Ramos (cell line): ENCODE measurements around the gene RASGRP1.

Experiments
- in situ Hi-C: fragments of 300-500 bp; cut with MboI; formaldehyde crosslinking; loops from one replicate; pipeline ENCODE4 v1.14.3; 2022; ENCODE audit warnings: low sequenced_read_pairs; ENCODE audit not compliant: unreplicated experiment

Gene RASGRP1

DNA sequence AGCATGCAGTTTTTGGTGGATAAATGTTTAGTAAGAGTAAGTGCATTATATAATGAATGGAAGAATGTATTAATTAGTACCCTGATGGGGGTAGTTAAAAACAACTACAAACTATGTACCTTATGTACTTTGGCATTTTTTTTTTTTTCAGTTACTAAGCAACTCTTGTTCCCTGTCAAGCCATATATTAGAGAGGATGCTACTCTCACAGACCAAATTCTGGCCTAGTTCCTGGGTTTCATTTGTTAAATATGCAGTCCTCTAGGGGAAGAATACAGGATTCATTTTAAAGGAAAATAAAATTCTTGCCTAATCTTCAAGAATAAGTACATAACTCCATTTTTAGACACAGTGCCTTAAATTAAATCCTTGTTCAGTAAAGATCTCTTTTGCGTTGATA, 93.8 kb downstream of the RASGRP1 start:
- in situ Hi-C loops: loop anchor here (10.0 kb wide), 1 partner anchor 224 kb away; no protein-coding TSS in a partner anchor

DNA sequence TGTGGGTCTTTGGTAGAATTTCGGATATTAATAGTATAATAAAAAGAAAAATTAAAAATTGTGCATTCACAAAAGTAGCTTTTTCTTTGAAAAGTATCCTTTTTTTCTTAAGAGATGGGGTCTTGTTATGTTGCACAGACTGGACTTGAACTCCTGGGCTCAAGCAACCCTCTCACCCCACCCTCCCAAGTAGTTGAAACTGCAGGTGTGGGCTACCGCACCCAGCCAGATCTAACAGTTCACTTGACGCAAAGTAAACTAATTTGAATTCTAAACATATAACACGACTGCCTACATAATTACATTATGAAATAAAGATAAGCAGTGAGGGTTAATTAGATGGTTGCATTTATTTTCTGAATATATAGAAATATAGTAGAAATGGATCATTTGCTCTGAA, 99.9 kb downstream of the RASGRP1 start:
- in situ Hi-C loops: no loop called here

DNA sequence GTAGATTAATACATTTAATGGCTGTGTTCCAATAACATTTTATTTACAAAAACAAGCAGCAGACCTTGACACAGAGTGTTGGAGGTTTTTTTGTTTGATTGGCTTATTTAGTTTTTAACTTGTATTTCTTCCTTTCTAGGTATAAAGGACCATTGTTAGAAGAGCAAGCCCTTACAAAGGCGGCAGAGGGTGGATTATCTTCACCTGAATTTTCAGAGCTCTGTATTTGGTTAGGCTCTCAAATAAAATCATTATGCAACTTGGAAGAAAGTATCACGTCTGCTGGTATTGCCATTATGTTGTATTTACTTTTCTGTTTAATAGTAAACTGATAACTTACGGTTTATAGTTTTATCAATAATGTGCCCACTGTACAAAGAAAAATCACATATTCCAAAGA, 100.7 kb downstream of the RASGRP1 start:
- in situ Hi-C loops: no loop called here

DNA sequence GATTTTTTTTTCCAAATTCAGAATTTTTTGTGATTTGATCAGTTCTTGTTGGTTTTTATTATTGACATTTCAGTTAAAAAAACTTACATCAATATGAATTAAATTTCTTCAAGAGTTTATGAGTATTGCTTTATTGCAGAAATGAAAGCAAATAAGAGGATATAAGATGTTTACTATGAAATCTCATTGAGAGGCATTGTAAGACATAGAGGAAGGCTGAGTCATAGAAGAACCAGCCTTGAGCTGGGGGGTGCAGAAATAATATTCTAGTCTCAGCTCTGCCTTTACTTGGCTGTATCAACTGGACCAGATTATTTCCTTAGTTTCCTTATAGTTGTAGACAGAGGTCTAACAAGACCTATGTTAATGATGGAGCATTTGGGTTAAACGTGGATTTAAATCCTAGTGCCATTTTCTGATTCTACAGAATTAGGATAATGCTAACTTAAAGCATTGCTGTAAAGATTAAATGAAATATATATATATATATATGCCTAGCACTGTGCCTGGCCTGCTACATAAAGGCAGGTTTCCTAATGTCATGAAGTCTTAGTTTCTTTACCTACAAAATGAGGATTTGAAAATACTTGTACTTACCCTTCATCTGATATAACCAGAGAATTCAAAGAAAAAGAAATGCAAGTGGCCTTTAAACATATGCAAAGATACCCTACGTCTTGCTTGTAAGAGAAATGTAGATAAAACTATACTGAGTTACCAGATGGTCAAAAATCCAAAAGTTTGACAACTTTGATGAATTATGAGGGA, 103.4 kb downstream of the RASGRP1 start:
- in situ Hi-C loops: no loop called here

DNA sequence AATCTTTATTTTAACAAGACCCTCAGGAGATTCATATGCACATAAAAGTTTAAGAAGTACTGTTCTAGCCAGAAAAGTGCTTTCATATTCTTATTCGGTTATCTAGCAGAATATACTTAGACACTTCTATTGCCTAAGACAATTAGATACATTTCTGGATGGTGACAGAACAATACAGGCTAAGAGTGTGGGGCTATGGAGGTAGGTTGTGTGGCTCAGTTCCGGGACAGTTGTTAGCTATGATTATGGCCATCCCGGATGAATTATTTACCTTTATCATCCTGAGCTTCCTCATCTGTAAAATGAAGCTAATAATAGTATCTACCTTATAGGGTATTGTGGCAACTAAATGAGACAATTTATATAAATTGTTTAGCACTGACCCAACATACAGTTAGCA, 104.1 kb downstream of the RASGRP1 start:
- in situ Hi-C loops: no loop called here

DNA sequence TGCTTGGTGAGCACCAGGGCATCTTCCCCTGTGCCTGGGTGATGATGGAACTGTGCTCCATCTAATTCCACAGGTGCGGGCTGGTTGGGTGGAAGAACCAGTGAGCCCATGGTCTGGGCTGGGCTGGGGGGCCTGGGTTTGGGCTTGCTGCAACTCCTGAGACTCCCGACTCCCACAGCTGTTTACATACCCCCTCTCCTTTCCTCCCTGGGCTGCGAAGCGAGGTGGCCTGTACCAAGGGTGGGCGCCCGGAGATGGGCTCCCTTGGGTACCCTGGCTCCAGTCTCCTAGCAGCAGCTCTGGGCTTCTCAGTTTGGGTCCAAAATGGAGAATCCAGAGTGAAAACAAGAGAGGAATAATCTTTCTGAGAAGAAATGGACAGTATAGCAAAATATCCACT, 105.1 kb downstream of the RASGRP1 start:
- in situ Hi-C loops: no loop called here

DNA sequence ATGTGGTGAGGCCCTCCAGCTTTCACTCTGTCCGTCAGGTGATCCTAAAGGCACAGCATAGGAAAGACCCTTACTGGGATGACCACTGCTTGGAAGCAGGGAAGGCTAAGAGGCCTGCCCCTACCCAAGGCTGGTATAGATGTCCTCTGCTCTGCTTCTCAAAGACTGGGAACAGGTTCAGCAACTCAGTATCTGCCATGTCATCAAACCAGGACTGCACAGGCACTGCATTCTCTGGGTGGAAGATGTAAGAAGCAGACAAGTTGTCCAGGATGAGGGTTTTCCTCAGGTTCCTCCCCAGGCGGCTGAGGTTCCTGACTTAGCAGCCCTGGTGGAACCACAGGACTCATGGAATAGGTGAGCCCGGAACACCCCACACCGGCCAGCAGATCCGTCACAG, 106.0 kb downstream of the RASGRP1 start:
- in situ Hi-C loops: no loop called here

DNA sequence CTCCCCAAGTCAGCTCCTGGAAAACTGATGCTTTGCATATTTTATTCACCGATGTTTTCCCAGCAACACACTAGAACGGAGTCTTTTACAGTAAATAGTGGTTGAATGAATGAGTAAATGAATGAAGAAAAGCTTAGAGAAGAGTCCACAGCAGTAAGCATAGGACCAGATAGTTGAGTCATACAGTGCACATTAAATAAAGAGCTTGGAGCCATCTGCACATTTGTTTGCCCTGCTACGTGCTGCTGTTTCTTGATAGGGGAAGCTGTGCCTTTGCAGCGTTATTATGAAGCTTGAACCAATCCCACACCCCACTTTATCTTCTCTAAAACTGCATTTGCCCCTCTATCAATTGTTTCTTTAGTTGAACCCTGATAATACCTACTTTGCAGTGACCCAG, 109.5 kb downstream of the RASGRP1 start:
- in situ Hi-C loops: no loop called here

DNA sequence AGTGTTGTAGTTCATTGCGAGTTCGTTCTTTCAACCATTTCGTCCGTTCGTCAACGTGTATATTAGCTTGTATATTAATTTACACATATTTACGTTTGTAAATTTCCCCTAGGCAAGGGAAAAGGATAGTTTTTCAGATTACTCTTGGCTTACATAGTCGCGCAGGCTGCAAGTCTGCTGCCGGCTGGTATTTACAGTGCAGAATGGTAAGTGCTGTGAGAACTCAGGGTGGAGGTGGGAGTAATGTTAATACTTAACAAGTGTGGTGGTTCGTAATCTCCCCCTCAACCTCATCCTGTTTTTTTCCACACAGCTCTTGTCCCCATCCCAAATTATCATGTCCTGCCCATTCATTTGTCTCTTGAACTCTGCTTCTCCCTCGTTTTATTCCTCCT, 109.9 kb downstream of the RASGRP1 start:
- in situ Hi-C loops: no loop called here

DNA sequence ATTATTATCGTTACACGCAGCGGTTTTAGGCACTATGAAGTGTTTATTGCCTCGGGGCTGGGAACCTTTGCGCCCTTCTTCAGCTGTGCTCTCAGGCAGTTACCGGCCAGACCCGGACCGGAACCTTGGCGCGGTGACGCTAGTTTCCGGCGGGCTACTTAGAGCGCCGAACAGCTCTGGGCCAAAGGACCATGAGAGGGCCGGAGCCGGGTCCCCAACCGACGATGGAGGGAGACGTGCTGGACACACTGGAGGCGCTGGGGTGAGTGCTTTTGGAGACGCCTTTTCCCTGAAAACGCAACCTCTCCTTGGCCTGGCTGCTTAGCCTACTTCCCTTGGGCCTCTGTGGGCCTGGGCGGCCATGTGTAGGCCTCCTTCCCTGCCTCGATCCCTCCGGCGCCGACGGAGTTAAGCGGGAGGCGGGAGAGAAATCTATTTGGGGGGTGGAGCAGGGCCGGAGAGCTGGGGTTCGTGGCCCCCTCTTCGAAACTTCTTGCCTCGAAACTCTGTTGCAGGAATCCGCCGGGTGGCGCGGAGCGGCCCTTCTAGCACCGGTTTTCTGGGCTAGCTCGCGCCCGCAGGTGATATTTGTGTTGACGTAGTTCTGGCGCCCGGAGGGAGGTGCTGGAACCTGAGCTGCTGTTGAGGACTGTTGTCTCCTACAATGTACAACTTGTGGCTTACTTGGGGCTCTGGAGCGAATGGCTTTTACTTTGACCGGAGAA, 110.5 kb downstream of the RASGRP1 start, which contains the start of gene FAM98B:
TSS of gene FAM98B (plus strand) at position 157 of the 725 bp plus-strand sequence. CDS start at position 192, 35 bp downstream.
- in situ Hi-C loops: no loop called here

DNA sequence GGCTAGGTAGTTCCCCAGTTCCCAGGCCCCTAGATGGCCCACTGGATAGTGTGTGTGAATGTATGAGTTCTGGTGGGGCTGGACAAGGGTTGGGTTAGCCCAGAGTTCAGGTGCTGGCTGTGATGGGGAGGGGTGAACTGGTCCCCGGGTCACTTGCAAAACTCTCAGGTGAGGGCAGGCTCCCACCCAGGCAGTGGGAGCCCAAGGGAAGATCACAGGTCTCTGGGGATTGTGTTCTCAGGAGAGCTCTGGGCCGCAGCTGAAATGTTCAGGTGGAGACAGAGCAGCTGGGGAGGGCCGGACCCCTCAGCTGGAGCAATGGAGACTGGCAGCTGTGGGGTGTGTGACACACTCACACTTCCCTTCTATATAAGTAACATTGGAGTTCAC, 123.5 kb downstream of the RASGRP1 start:
- in situ Hi-C loops: loop anchor here (5.0 kb wide), 1 partner anchor 246 kb away; no protein-coding TSS in a partner anchor

DNA sequence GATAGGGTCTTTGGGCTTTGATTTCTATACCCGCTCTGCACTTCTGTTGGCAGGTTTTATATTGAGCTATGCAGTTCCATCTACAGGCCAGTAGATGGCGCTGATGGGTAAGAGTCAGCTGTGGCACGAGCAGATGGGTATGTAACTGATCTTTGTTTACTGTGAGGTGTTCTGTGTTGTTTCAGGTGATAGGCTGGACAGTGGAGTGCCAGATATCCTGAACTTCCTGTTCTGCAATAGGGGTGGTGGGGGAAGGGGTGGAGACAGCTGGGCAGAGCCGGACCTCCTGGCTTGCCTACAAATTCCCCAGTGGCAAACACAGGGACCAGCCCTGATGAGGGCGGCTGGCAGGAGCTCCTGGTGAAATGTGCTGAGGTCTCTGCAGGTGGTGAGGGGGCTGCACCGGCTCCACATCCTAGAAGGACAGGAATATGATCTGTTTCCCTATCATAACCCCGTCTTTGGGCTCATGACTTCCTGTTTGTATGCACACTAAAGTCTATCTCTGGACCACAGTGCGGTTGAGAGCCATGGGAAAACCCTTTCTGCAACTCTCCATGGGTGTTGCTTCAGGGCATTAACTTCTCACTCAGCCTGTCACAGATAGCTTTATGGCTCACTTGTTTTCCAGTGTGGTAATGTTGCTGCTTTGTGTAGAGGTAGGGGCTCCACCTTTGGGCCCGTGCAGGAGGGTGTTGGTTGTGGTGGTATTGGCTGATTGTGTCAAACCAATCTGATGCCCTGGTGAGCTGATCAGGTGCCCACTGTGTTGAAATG, 124.1 kb downstream of the RASGRP1 start:
- in situ Hi-C loops: loop anchor here (5.0 kb wide), 1 partner anchor 247 kb away; no protein-coding TSS in a partner anchor
